GM18861 (cell line): ENCODE results near the gene CDK6.
A peak's percentile ranks its signal among the peaks of the same experiment; 100 is the strongest.

Source experiments
- ATAC-seq: cut with Tn5 transposase; IDR thresholded peaks from one replicate; pipeline ENCODE4 v1.9.1; 2021; ENCODE audit not compliant: unreplicated experiment

CDK6 gene

GRCh38 chr7:92714767-92715166 is 121.6 kb downstream of the CDK6 start:
- no peak for ATAC-seq

DNA sequence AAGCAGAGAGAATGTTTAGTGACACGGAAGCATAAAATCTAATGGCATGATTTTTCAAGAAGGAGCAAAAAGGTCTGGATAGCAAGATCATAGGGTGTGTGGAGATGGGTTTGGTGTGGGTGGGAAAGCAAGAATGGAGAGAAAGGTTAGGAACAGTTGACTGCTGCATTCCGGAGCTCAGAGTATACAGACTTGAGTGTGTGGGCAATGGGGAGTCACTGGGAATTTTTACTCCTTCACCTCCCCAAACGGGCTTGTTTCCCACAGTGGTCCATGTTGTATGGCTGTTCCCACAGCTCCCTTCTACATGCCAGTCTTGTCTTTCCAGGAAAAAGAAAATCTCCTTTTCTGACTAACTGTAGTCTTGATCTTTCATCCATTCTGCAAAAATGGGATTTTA is 122.1 kb downstream of the CDK6 start:
- ATAC-seq: no peak

GRCh38 chr7:92709912-92710311 is 126.5 kb downstream of the CDK6 start:
- no peak for ATAC-seq

DNA sequence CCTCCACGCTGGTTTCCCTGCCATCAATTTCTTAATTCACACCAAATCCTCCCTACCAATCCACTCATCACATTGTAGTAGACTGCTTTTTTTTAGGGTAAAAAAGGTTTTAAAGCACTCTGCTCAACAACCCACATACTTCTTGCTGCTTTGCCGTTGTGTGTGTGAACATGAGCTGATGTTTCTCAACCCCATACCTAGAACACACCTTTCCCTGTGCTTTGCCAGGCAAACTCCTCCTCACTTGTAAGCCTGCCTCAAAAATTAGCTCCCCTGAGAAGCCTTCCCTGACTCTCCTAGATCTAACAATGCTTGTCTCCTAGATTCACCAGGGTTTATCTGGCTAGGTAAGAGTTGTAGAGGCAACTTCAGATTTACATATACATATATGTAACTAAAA is 127.2 kb downstream of the CDK6 start:
- ATAC-seq: no peak

DNA sequence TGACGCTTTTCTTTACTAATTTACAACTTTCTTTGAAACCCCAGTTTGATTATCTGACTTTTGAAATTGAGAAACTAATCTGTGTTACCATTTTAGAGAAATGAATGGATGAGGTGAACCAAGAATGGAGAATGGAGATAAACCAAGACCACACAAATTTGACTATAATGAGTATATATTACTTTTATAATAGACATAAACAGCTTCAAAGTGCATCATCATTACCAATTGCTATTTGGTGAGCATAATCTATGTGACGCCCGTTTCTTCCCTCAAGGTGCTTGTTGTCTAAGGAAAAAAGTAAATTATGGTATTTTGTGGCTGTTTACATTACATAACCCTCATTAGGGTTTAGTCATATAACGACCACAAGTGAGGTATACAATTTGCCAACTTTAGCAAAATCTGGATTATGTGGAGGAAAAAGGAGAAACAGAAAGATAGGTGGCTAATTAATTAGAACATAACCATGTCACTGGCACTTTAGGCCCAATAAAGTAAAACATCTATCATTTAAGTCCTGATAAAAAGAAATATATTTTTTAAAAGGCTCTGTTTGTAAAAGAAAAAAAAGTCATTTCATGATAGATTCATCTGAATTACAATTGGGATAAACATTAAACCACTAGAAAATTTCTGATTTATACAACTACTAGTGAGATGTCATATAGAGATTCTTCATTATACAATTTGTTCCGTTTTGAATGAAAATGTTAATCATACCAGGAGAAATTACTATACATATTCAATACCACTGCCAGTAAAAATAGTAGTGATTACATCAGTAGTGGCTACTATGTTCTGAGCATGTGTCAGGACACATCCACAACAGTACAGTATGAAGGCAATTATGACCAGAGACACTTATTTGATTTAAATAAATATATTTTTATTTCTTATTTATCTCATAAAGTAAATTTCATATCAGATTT is 128.0 kb downstream of the CDK6 start:
- ATAC-seq: peak; percentile 55

GRCh38 chr7:92707435-92707834 is 128.9 kb downstream of the CDK6 start:
- ATAC-seq: no peak

DNA sequence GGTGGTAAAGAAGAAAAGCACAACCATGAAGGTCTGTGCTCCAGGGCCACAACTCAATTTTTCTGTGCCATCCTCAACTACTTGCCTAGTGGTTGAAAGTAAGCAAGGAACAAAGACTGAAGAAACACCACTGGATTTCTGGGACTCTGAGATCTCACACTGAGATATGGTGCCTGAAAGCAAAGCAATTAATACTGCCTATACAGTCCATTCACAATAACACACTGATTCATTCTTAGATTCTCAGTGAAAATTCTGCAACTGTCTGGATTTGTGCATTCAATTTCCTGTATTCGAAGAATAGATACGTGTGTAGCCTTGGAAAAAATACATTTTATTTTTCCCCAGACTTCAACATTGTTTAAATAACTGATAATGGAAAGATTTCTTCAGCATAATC is 129.8 kb downstream of the CDK6 start:
- no peak for ATAC-seq

- no peak for ATAC-seq
Observed at GRCh38 chr7:92705831-92706230, 130.5 kb downstream of the CDK6 start.

DNA sequence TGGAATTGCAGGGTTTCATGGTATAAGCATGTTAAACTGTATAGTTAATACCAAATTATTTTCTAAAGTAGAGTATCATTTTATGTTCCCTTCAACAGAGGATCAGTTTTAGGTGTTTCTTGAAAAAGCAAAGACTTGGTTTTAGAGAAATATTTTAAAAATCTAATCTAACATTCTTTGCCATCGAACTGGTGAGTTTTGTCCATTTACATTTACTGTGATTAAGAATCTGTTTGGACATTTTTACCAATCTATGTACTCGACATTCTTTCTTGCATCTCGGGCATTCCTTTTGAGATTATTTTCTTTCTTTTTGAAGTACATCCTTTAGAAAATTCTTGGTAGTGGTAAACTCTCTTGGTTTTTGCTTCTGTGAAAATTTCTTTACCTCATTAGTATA is 131.5 kb downstream of the CDK6 start:
- ATAC-seq: no peak

GRCh38 chr7:92702535-92702934 is 133.8 kb downstream of the CDK6 start:
- ATAC-seq: no peak

GRCh38 chr7:92699966-92700514 is 136.3 kb downstream of the CDK6 start:
- no peak for ATAC-seq

- no peak for ATAC-seq
Observed at GRCh38 chr7:92699560-92699959, 136.8 kb downstream of the CDK6 start.

DNA sequence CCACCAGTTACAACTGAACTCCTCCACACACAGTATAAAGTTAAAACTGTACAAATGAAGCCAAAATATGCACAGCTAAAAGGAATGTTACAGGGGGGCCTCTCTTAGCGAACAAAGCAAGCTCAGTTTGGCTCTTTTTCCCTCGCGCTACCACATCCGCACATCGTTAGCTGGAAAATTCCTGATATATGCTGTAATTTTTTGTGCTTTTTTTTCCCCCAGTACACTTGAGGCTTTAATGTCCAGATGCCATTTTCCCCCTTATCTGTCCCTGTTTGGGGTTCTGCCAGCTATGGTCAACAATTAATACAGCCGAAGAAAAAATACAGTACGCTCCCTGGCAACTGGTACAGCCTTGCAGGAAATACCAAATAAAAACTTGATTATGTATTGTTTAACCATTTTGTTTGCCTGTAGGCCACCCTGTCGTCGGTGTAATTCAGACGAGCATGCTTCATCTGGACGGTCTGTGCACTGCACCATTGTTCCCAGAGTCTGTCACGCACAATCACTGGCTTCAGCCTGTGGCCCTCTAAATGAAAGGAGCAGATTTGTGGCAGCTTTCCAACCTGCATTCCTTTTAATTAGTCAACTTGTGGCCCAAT is 138.0 kb downstream of the CDK6 start:
- no peak for ATAC-seq

GRCh38 chr7:92697414-92697813 is 139.0 kb downstream of the CDK6 start:
- no peak for ATAC-seq

GRCh38 chr7:92697012-92697411 is 139.4 kb downstream of the CDK6 start:
- ATAC-seq: no peak

- ATAC-seq: no peak
Observed at GRCh38 chr7:92696584-92696983, 139.8 kb downstream of the CDK6 start.

- no peak for ATAC-seq
Observed at GRCh38 chr7:92695308-92696261, 140.8 kb downstream of the CDK6 start.

GRCh38 chr7:92694211-92694610 is 142.2 kb downstream of the CDK6 start:
- ATAC-seq: no peak

DNA sequence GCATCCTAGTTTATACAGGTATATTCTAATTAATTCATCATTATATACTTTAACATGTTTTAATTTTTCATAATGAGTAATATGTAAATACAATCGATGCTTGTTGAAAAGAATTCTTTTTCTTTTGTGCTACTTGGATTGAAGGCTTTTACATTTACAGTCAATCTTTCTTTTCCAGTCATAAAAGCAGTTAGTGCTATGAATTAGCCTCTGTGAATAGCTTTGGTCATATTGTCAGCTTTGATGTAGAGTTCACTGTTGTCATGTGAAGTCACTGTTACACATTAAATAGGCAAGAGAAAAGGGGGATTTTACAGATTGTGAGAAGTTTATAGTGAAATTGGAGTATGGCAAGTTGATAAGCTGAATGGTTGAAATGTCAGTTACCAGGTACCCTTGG is 142.9 kb downstream of the CDK6 start:
- no peak for ATAC-seq

GRCh38 chr7:92691578-92691977 is 144.8 kb downstream of the CDK6 start:
- ATAC-seq: peak; percentile 90
